HFFc6 (cell line): Measurements from ENCODE around the gene NRG4. TPM values are rescaled to one million over a fixed set of nuclear protein-coding genes. Genes with fewer than 3 reads are reported as not detected.
"Not testable (repeated sequence)": the region's sequence is repeated elsewhere in the genome, so short reads cannot be mapped to it uniquely, and the experiment has no call there.

ENCODE experiments used
- DNase-seq: peaks from one replicate; pipeline ENCODE4 v3.0.0-alpha.2; 2018
- H3K27ac Mint-ChIP-seq: 2 replicates; pipeline ENCODE4 v1.8.0; 2020; ENCODE audit warnings: mild to moderate bottlenecking, mixed read lengths
- H3K27me3 Mint-ChIP-seq: 2 replicates; pipeline ENCODE4 v1.8.0; 2021; ENCODE audit warnings: mild to moderate bottlenecking, moderate library complexity, mixed read lengths; ENCODE audit not compliant: insufficient read depth
- H3K36me3 Mint-ChIP-seq: 2 replicates; pipeline ENCODE4 v1.8.0; 2021; ENCODE audit warnings: low read depth, mixed read lengths
- H3K4me1 Mint-ChIP-seq: 2 replicates; pipeline ENCODE4 v1.8.0; 2020; ENCODE audit warnings: low read depth, mixed read lengths
- H3K4me3 Mint-ChIP-seq: 2 replicates; pipeline ENCODE4 v1.8.0; 2020; ENCODE audit warnings: mild to moderate bottlenecking, moderate library complexity, mixed read lengths
- H3K9me3 Mint-ChIP-seq: 2 replicates; pipeline ENCODE4 v1.8.0; 2020; ENCODE audit warnings: mild to moderate bottlenecking, mixed read lengths
- CTCF ChIP-seq: fragments of 200-600 bp; sonication (generic); IDR thresholded peaks from 2 replicates; pipeline ENCODE4 v1.5.0; 2021; ENCODE audit warnings: antibody characterized with exemption, mild to moderate bottlenecking
- total RNA-seq, 6 experiments: library from RNA; stranded (reverse); fragmentation: NEBNext Ultra II Directional; extraction: Animal tissue kit (Norgen Biotek cat#: 25700); gene quantifications; 2 replicates in 1 of 6; 3 replicates in 5 of 6; pipeline ENCODE4 v1.2.3, GENCODE V29; 2021

NRG4 gene
- total RNA-seq, 6 experiments from 2014 or later = not detected

GRCh38 chr15:75916978-75917377 lies 95.2 kb downstream of the NRG4 start:
- no peak overlapping the region for H3K4me3 Mint-ChIP-seq
- H3K36me3 Mint-ChIP-seq = peaks cover 42% of the 10 kb centered on the region
- H3K27ac Mint-ChIP-seq = no peak overlapping the region
- H3K9me3 Mint-ChIP-seq = no peaks in the 10 kb centered on the region; the same call in 1 of the 2 replicates
- H3K4me1 Mint-ChIP-seq = peaks cover 24% of the 10 kb centered on the region
- TF ChIP-seq CTCF = no peak
- H3K27me3 Mint-ChIP-seq = no peaks in the 10 kb centered on the region
- no peak for DNase-seq

GRCh38 chr15:75910355-75910754 lies 101.9 kb downstream of the NRG4 start:
- not testable (repeated sequence) for H3K4me3 Mint-ChIP-seq, DNase-seq, H3K27ac Mint-ChIP-seq, H3K27me3 Mint-ChIP-seq
- peaks cover 15% of the 10 kb centered on the region; the same call in 1 of the 2 replicates for H3K9me3 Mint-ChIP-seq
- H3K4me1 Mint-ChIP-seq = peaks cover 19% of the 10 kb centered on the region
- H3K36me3 Mint-ChIP-seq = peaks cover 54% of the 10 kb centered on the region

GRCh38 chr15:75905231-75905630 lies 107.0 kb downstream of the NRG4 start:
- Mint-ChIP-seq H3K36me3 (peaks cover 25% of the 10 kb centered on the region), H3K4me3 (peak overlapping the region; percentile 100), H3K27ac (no peak overlapping the region), H3K9me3 (no peaks in the 10 kb centered on the region), H3K4me1 (peaks cover 38% of the 10 kb centered on the region), H3K27me3 (peaks cover 8% of the 10 kb centered on the region)
- no peak for DNase-seq
- TF ChIP-seq CTCF = no peak

- Mint-ChIP-seq H3K4me3 (peak within 1 kb of the TSS; percentile 100), H3K27me3 (peaks cover 8% of the 10 kb centered on the region), H3K27ac (peak within 1 kb of the TSS; percentile 93), H3K9me3 (no peaks in the 10 kb centered on the region), H3K36me3 (peaks cover 10% of the 10 kb centered on the region), H3K4me1 (peaks cover 38% of the 10 kb centered on the region)
- no peak for TF ChIP-seq CTCF
- DNase-seq = peak; percentile 92
Measured at GRCh38 chr15:75903331-75904239, 108.6 kb downstream of the NRG4 start, which contains the start of gene FBXO22. FBXO22 (plus strand) TSS chr15:75903878; CDS start chr15:75903964, 86 bp downstream.

GRCh38 chr15:75902129-75902557 lies 110.1 kb downstream of the NRG4 start:
- H3K27me3 Mint-ChIP-seq = peaks cover 8% of the 10 kb centered on the region
- peak overlapping the region; percentile 50 for H3K4me3 Mint-ChIP-seq
- peaks cover 10% of the 10 kb centered on the region for H3K36me3 Mint-ChIP-seq
- TF ChIP-seq CTCF = no peak
- peaks cover 38% of the 10 kb centered on the region for H3K4me1 Mint-ChIP-seq
- peak overlapping the region; percentile 45; the same call in 1 of the 2 replicates for H3K27ac Mint-ChIP-seq
- no peak for DNase-seq
- H3K9me3 Mint-ChIP-seq = no peaks in the 10 kb centered on the region

GRCh38 chr15:75900577-75900976 lies 111.6 kb downstream of the NRG4 start:
- H3K9me3 Mint-ChIP-seq = no peaks in the 10 kb centered on the region
- H3K27me3 Mint-ChIP-seq = peaks cover 7% of the 10 kb centered on the region
- peaks cover 27% of the 10 kb centered on the region for H3K4me1 Mint-ChIP-seq
- no peak overlapping the region for H3K27ac Mint-ChIP-seq
- TF ChIP-seq CTCF = no peak
- peaks cover 10% of the 10 kb centered on the region for H3K36me3 Mint-ChIP-seq
- no peak for DNase-seq
- no peak overlapping the region for H3K4me3 Mint-ChIP-seq
